ENCODE measurements around the gene PELI2. TPM values are rescaled to one million over a fixed set of nuclear protein-coding genes. Genes with fewer than 3 reads are reported as not detected.

Gene PELI2
- total and polyA plus RNA-seq, 2 donors (not counting 1 experiment from before 2014, with no cell fraction given), result 15.5 to 29.2 TPM

DNA sequence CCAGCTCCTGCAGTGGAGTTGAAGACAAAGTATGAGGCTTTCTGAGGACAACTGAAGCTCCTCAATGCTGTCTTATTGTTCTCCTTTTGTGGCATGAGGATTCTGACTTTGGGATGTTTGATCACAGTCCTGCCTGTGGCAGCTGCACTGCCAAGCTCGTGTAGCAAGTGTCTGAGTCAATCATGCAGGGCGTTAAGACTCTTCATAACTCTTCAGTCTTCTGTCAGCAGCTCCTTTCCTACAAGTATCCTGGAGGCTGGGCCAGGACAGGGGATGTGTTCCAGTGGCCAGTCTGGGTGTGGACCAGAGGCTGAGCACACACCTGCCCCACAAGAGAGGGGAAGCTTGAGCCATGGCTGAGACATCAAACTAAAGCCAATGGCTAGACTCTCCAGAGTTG, 94.3 kb downstream of the PELI2 start:
- Histone ChIP-seq H3K4me2 (ENCODE audit: extremely low read depth, insufficient read depth, low read length) (no peak overlapping the region), H2AFZ (ENCODE audit: low read length) (no peak overlapping the region), H3K4me3 (replicated peaks in 1 of 4; ENCODE audit: control extremely low read depth in 1 of 4, insufficient read depth in 1 of 4, low read depth in 3 of 4, low read length in 4 of 4) (no peak overlapping the region), H3K79me2 (ENCODE audit: control insufficient read depth, insufficient read depth, low read length) (no peaks in the 10 kb centered on the region), H3K4me1 (ENCODE audit: control insufficient read depth, extremely low read depth, insufficient read depth, low read length) (peaks cover 2% of the 10 kb centered on the region), H3K9ac (ENCODE audit: insufficient read depth, low read length) (no peak overlapping the region), H3K27me3 (ENCODE audit: control insufficient read depth, insufficient read depth, low read length) (no peaks in the 10 kb centered on the region), H3K27ac (ENCODE audit: insufficient read depth, low read length) (no peak overlapping the region), H3K9me3 (ENCODE audit: control insufficient read depth, insufficient read depth, low read depth, low read length) (no peaks in the 10 kb centered on the region), H4K20me1 (ENCODE audit: control insufficient read depth, extremely low read depth, insufficient read depth, low read length) (no peaks in the 10 kb centered on the region), H3K36me3 (ENCODE audit: control insufficient read depth, insufficient read depth, low read length) (no peaks in the 10 kb centered on the region)
- TF ChIP-seq, protein P1, sequence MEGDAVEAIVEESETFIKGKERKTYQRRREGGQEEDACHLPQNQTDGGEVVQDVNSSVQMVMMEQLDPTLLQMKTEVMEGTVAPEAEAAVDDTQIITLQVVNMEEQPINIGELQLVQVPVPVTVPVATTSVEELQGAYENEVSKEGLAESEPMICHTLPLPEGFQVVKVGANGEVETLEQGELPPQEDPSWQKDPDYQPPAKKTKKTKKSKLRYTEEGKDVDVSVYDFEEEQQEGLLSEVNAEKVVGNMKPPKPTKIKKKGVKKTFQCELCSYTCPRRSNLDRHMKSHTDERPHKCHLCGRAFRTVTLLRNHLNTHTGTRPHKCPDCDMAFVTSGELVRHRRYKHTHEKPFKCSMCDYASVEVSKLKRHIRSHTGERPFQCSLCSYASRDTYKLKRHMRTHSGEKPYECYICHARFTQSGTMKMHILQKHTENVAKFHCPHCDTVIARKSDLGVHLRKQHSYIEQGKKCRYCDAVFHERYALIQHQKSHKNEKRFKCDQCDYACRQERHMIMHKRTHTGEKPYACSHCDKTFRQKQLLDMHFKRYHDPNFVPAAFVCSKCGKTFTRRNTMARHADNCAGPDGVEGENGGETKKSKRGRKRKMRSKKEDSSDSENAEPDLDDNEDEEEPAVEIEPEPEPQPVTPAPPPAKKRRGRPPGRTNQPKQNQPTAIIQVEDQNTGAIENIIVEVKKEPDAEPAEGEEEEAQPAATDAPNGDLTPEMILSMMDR (conservative IDR thresholded peaks at IDR 0.05 in 1 of 2, IDR thresholded peaks at IDR 0.05 in 1 of 2; ENCODE audit: low read depth in 1 of 2, low read length in 2 of 2), result no peak
- TF ChIP-seq EZH2 (IDR thresholded peaks at IDR 0.05; ENCODE audit: low read length, missing control alignments), result no peak
- no peak for DNase-seq (ENCODE audit: low read depth in 2 of 2)

DNA sequence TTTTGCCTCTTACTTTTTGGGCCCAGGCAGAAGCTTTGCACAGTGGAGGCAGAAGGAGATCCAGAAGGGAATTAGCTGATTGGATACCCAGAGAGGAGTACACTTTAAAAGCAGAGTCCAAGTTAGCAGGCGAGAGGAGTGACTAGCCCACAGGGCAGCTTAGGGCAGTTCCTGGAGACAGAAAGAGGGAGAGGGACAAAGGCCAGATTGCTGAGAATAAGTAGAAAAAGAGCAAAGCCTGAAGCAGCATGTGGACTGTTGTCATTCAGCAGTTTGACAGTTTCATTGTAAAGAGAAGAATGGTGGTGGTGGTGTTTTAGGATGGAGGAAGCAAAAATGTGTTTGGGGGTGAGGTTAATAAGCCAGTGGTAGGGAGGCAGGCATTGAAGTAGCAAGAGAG, 95.1 kb downstream of the PELI2 start:
- DNase-seq (ENCODE audit: low read depth in 2 of 2), result no peak
- H3K4me2 ChIP-seq (ENCODE audit: extremely low read depth, insufficient read depth, low read length), result no peak overlapping the region

DNA sequence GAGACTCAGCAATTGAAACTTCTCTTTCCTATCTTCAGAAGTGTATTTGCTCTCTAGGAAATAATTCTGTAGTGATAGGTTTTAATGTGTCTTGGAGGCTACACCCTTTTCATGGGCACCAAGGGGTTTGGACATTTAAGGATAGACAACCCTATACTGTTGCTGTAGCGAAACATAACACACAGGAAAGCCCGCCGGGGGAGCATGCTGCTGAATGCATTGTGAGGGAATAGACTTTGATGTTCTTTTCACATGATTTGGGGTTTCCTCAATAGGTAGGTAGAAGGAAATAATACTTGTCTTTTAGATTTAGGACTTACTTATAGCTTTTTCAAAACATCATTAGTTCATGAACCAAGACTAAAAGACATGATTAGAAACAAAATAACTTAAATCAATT, 97.0 kb downstream of the PELI2 start:
- Histone ChIP-seq H3K27ac (ENCODE audit: insufficient read depth, low read length) (no peak overlapping the region), H3K4me1 (ENCODE audit: control insufficient read depth, extremely low read depth, insufficient read depth, low read length) (peaks cover 2% of the 10 kb centered on the region), H3K36me3 (ENCODE audit: control insufficient read depth, insufficient read depth, low read length) (no peaks in the 10 kb centered on the region), H4K20me1 (ENCODE audit: control insufficient read depth, extremely low read depth, insufficient read depth, low read length) (no peaks in the 10 kb centered on the region), H3K27me3 (ENCODE audit: control insufficient read depth, insufficient read depth, low read length) (no peaks in the 10 kb centered on the region), H3K9me3 (ENCODE audit: control insufficient read depth, insufficient read depth, low read depth, low read length) (no peaks in the 10 kb centered on the region), H2AFZ (ENCODE audit: low read length) (no peak overlapping the region), H3K9ac (ENCODE audit: insufficient read depth, low read length) (no peak overlapping the region), H3K4me3 (replicated peaks in 1 of 4; ENCODE audit: control extremely low read depth in 1 of 4, insufficient read depth in 1 of 4, low read depth in 3 of 4, low read length in 4 of 4) (no peak overlapping the region), H3K79me2 (ENCODE audit: control insufficient read depth, insufficient read depth, low read length) (no peaks in the 10 kb centered on the region), H3K4me2 (ENCODE audit: extremely low read depth, insufficient read depth, low read length) (no peak overlapping the region)
- DNase-seq (ENCODE audit: low read depth in 2 of 2), result no peak
- TF ChIP-seq EZH2 (IDR thresholded peaks at IDR 0.05; ENCODE audit: low read length, missing control alignments), result no peak
- TF ChIP-seq, protein P1 (conservative IDR thresholded peaks at IDR 0.05 in 1 of 2, IDR thresholded peaks at IDR 0.05 in 1 of 2; ENCODE audit: low read depth in 1 of 2, low read length in 2 of 2), result no peak

More for the DNA sequence above, 95.1 kb downstream of the PELI2 start:
- Histone ChIP-seq H3K79me2 (ENCODE audit: control insufficient read depth, insufficient read depth, low read length) (no peaks in the 10 kb centered on the region), H3K4me1 (ENCODE audit: control insufficient read depth, extremely low read depth, insufficient read depth, low read length) (peaks cover 2% of the 10 kb centered on the region), H3K9ac (ENCODE audit: insufficient read depth, low read length) (no peak overlapping the region), H3K27me3 (ENCODE audit: control insufficient read depth, insufficient read depth, low read length) (no peaks in the 10 kb centered on the region), H3K4me3 (replicated peaks in 1 of 4; ENCODE audit: control extremely low read depth in 1 of 4, insufficient read depth in 1 of 4, low read depth in 3 of 4, low read length in 4 of 4) (no peak overlapping the region), H4K20me1 (ENCODE audit: control insufficient read depth, extremely low read depth, insufficient read depth, low read length) (no peaks in the 10 kb centered on the region), H3K9me3 (ENCODE audit: control insufficient read depth, insufficient read depth, low read depth, low read length) (no peaks in the 10 kb centered on the region), H3K36me3 (ENCODE audit: control insufficient read depth, insufficient read depth, low read length) (no peaks in the 10 kb centered on the region), H3K27ac (ENCODE audit: insufficient read depth, low read length) (no peak overlapping the region), H2AFZ (ENCODE audit: low read length) (no peak overlapping the region)
- no peak for TF ChIP-seq EZH2 (IDR thresholded peaks at IDR 0.05; ENCODE audit: low read length, missing control alignments)
- TF ChIP-seq, protein P1 (conservative IDR thresholded peaks at IDR 0.05 in 1 of 2, IDR thresholded peaks at IDR 0.05 in 1 of 2; ENCODE audit: low read depth in 1 of 2, low read length in 2 of 2), result no peak
